ENCODE data around the gene E2F6.

- TF ChIP-seq MAX (IDR thresholded peaks at IDR 0.05) (no peak), EGR1 (IDR thresholded peaks at IDR 0.05) (no peak)
Observed at GRCh38 chr2:11435036-11435435, 30.9 kb downstream of the E2F6 start.

Measured in Ishikawa (cell line).